Stimulated activated CD8-positive, alpha-beta memory T cell treated with anti-CD3 and anti-CD28 coated beads, Interleukin-7, amount 100 ng/mL, for 48 hours (primary cell): ENCODE results near the gene DLG1.
A peak's percentile ranks its signal among the peaks of the same experiment; 100 is the strongest.

Experiments used
- DNase-seq, 2 donors: peaks; one replicate each; pipeline ENCODE4 v3.0.0-alpha.2; 2020; ENCODE audit warnings: low read depth in 1 of 2; ENCODE audit errors: extremely low read depth in 1 of 2

Gene DLG1

GRCh38 chr3:197002701-197003454, 295.5 kb downstream of the DLG1 start:
- DNase-seq: peak; percentile 67 to 69

GRCh38 chr3:197001972-197002700, 296.3 kb downstream of the DLG1 start:
- no peak for DNase-seq

- DNase-seq: no peak
Measured at GRCh38 chr3:197001106-197001971, 297.1 kb downstream of the DLG1 start.

GRCh38 chr3:197000211-197000610, 298.2 kb downstream of the DLG1 start:
- no peak for DNase-seq

- DNase-seq: no peak
Measured at GRCh38 chr3:196998966-196999760, 299.2 kb downstream of the DLG1 start.

- DNase-seq: no peak
Measured at GRCh38 chr3:196997311-196997710, 301.1 kb downstream of the DLG1 start.

GRCh38 chr3:196996454-196997265, 301.8 kb downstream of the DLG1 start:
- DNase-seq: no peak

- DNase-seq: no peak
Measured at GRCh38 chr3:196995646-196996355, 302.6 kb downstream of the DLG1 start.

- DNase-seq: no peak
Measured at GRCh38 chr3:196995027-196995426, 303.4 kb downstream of the DLG1 start.

- DNase-seq: no peak
Measured at GRCh38 chr3:196994056-196994455, 304.4 kb downstream of the DLG1 start.
